DMS79 treated with DMSO at 0.1 percent for 48 hours (cell line): Measurements from ENCODE around the gene ERVK3-1.
"Not testable (repeated sequence)": the region's sequence is repeated elsewhere in the genome, so short reads cannot be mapped to it uniquely, and the experiment has no call there.

ENCODE experiments used
- DNase-seq: peaks from one replicate; lab custom pipeline; 2025; lab: John Stamatoyannopoulos, UW

ERVK3-1 gene

DNA sequence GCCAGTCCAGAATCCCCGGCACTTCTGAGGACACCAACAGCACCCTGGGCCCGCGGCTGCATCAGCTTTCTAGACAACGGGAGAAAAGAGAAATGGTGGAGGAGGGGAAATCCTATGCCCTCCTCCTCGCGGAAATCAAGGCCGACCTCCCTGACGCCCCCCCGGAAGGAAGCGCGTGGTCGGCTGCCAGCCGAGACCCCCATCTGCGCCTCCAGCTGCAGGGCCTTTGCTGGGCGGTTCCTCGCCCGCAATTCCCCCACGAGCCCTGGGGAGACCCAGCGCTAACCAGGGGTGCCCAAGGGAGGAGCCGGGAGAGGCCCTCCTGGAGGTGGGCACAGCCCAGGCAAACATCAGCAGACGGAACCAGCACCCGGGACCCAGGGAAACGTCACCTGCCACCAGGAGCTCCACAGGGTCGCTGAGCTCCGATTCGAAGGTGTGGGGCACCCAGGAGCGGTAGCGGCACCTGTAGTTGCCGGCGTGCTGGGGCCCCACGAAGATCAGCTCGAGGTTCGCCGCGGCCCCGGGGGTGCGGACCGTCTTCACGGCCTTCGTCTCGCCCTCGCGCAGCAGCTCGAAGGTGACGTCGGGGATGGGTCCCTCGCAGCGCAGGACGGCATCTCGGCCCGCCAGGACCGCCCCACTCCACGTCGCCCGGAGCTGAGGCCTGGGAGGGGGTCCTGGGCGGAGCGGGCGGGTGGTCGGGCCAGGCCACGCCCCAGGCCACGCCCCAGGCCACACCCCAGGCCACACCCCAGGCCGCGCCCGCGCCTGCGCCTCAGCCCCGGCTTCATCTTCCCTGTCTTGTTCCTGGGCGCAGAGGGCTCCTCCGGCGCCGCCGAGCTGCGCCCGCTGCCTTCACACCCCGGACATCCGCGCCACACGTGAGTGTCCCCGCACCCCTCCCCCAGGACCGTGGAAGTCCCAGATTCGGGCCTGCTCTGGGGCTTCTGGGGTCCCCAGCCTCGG is 42.1 kb downstream of the ERVK3-1 start:
- DNase-seq: peak; percentile 58

DNA sequence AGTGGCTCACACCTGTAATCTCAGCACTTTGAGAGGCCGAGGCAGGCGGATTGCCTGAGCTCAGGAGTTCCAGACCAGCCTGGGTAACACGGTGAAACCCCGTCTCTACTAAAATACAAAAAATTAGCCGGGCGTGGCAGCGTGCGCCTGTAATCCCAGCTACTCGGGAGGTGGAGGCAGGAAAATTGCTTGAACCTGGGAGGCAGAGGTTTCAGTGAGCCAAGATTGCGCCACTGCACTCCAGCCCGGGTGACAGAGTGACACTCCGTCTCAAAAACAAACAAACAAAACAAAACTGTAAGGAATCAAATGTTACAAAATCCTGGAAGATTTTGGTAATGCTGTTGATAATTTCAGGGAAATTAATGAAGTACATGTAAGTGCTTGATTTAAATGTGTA is 42.9 kb downstream of the ERVK3-1 start:
- not testable (repeated sequence) for DNase-seq

DNA sequence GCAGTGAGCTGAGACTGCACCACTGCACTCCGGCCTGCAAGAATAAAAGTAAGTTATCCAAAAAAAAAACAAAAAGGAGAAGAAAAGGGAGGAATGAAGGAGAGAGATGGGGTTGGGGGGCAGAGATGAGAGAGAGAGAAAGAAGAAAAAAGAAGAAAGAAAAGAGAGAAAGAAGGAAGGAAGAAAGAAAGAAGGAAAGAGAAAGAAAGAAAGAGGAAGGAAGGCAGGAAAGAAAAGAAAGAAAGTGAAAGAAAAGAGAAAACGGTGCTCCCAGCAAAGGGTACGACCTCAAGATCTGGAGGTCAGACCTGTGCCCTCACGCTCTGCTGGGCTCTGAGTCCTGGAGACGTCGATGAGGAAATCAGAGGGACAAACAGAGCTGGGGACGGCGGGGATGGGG is 44.4 kb downstream of the ERVK3-1 start:
- no peak for DNase-seq

DNA sequence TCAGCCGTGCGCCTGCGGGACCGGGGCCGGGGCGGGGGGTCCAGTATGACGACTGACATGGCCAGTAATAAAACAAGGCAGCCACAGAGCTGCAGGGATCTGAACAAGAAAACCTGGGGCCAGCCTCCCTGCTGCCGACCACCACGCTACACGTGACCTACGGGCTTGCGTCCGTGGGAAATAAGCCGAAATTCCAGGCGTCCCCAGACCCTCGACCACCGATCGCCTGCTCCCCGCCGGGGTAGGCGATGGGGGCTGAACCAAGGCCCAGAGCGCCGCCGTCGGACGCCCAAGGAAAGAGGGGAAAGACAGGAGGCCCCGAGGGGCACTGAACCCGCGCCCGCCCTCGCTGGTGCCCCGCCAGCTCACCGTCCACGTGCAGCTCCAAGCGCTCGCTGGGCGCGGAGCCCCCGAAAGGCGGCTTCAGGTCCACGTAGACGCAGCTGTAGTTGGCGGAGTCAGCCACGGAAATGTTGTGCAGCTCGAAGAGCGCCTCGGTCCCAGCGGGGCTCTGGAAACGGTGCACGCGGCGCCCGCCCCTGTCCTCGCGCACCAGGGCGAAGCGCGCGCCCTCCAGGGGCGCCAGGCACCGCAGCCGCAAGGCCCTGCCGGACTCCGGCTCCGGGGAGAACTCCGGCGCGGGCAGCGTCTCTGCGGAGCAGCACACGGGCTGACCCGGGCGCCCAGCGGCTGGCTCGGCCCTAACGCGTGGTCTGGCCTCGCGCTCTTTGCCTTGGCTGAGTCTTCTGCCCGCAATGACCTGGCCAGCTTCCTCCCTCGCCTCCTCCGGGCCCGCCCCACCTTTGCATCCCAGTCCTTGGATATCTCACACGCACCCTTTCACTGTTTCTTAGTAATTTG is 45.1 kb downstream of the ERVK3-1 start:
- DNase-seq: no peak

DNA sequence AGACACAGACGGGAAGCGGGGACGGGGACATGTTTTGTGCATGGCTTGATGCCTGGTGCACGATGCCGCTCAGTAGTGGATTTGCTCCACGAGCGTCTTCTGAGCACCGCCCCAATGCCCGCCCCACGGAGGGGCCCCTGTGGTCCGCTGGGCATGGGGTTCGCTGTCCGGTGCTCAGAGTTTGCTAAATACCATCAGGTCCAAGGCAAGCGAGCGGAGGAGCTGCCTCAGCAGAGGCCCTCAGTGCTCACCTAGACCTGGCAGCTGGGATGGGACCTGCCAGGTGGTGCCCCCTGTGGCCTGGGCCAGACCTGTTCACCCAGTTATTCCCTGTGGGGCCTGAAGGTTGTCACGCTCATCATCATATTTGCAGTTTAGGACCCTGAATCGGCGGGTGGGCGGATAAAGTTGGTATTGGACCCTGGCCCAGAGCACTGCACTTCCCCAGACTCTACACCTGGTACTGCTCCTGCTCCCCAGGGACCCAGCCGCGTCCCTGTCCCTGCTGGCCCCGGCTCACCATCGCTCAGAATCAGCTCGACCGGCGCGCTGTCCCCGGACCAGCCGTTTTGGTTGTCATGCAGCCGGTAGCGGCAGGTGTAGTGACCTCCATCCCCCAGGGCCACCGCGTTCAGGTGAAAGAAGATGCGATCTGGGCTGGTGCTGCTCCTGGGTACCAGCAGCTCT is 45.8 kb downstream of the ERVK3-1 start:
- DNase-seq: no peak

DNA sequence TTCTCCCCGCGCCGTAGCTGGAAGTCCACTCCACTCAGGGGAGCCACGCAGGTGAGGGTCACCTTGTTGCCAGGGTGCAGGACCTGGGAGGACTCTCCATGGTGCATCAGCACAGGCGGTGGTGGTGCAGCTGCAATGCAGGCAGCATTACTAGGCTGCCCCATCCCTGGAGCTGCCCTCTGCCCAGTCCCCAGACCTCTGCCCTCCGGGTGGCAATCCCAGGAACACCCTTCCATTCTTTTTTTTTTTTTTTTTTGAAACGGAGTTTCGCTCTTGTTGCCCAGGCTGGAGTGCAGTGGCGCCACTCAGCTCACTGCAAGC is 46.3 kb downstream of the ERVK3-1 start:
- DNase-seq: no peak

DNA sequence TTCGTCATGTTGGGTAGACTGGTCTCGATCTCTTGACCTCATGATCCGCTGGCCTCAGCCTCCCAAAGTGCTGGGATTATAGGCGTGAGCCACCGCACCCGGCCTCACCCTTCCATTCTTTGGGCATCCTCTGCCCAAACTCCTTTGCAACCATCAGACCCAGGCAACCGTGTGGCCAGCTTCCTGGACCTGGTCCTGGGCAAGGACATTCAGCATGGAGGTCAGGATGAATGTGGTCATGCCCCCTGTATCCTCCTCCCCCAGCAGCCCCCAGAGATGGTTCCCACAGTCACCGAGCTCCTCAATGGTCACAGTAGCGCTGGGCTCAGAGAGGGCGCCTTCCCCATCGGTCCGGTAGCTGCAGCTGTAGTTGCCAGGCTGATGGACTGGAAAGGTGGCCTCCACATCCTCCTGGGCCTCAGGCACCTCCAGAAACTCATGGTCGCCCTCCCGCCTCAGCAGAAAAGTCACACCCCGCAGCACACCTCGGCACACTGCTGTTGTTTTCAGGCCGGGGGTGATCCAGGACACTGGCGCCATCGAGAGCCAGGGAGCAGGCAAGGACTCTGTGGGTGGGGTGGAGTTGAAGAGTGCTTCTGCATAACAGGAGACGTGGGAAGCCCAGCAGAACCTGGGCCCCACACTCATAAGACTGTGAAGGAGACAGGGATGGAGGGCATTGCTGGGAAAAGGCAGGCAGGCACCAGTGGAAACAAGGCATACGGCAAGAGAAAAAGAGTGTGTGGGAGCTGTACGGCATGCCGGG is 47.0 kb downstream of the ERVK3-1 start:
- DNase-seq: no peak

DNA sequence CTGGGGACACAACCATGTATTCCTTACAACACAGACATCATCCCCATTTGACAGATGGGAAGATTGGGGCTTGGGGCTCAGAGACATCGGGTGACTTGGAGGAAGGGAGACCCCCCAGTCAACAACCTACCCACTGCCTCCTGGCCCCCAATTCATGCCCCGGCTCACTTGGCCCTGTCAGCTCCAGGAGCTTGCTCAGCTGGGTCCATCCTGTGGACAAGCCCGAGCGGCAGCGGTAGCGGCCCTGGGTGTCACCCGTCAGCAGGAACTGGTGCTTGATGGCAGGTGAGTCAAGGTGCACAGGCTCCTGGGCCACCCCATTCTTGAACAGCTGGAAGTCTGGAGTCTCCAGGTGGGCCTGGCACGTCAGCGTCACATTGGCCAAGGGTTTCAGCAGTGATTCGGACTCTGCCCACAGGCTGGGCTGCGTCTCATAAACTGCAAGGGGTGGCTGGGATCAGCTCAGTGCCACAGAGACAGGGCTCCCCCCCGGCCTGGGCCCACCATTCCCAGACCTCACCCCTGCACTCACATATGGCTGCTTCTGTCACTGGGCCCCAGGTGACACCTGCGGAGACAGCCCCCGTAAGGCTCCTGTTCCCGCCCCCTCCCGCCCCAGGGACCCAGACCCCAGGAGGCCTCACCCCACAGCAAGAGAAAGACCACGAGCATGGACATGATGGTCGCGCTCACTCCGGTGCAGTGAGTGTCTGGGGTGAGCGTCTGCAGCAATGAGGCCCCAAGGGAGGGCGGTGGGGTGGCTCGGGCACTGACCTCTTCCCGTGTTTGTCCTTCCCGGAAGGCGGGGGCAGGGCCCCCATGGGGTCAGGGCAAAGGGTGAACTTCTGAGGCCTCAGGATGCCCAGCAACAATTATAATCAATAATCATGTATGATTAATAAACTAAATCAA is 47.8 kb downstream of the ERVK3-1 start, which contains the start of gene A1BG:
Gene A1BG (minus strand): TSS at position 733 of the 912 bp plus-strand sequence. CDS start 55 bp downstream, at position 678.
- no peak for DNase-seq

DNA sequence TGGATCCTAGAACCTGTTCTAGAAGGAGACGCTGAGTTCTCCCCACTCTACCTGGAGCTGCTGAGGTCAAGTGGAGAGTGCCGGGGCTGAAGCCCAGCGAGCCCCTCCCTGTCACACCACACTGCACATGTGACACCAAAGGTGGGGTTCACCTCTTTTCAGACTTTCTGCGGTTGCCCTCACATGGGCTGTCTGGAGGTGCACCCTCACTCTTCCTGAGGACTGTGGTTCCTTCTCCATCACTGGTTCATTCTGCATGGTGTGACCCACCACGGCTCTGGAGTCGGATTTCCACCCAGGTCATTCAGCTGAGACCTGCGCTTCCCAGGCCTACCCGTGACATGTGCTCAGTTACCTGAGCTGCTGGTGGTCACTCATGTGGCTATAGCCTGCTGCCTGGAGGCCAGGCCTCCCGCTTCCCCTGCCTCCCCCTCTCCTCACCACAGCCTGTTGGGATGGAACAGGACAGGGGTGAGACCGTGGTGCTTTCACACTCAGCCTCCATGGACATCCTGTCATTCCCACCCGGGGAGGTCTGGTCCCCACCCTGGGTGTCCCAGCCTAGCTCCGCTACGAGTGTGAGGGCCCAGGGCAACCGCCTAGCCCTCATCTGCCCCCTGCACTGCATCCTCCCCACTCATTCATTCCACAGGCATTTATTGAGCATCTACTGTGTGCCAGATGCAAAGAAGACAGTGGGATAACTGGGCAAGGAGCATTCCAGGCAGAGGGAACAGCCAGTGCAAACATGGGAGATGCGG is 48.7 kb downstream of the ERVK3-1 start:
- DNase-seq: no peak

DNA sequence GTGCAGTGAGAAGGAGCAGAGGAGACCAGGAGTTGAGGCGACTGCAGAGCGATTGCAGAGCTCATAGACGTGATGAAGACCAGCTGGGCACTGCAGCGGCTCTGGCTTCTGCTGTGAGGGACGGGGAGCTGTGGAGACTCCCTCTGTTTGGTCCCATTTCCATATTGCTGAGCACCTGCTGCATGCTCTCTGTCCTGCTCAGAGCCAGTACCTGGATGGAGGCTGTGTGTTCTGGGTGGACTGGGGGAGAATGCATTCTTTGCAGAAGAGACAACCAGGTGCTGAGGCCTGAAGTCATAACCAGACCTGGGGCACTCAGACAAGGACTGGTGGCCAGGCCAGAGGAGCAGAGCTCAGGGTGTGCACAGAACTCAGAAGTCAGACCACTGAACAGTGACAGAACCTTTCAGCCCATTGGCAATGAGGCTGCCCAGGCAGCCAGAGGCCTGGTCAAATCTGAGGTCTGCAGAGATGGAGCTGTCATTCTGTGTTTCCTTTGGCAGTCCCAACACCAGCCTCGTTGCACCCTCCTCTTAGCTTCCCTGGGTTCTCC is 49.4 kb downstream of the ERVK3-1 start:
- DNase-seq: no peak

DNA sequence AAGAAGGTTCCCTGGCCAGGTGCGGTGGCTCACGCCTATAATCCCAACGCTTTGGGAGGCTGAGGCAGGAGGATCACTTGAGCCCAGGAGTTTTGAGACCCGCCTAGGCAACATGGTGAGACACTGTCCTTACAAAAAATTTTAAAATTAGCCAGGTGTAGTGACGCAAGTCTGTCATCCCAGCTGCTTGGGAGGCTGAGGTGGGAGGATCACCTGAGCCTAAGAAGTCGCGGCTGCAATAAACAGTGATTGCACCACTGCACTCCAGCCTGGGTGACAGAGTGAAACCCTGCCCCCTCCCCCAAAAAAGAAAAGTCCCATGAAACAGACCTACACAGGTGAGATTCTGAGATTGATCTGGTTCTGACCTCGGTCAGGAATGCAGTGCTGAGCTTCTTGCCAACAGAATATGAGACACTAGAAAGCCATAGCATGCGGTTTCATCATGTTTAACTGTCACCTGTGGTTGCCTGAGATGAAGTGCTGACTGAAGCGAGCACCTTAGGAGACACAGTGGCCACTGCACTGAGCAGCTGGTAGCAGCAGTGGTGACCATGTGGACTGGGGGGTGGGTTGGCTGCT is 50.1 kb downstream of the ERVK3-1 start:
- DNase-seq: no peak

DNA sequence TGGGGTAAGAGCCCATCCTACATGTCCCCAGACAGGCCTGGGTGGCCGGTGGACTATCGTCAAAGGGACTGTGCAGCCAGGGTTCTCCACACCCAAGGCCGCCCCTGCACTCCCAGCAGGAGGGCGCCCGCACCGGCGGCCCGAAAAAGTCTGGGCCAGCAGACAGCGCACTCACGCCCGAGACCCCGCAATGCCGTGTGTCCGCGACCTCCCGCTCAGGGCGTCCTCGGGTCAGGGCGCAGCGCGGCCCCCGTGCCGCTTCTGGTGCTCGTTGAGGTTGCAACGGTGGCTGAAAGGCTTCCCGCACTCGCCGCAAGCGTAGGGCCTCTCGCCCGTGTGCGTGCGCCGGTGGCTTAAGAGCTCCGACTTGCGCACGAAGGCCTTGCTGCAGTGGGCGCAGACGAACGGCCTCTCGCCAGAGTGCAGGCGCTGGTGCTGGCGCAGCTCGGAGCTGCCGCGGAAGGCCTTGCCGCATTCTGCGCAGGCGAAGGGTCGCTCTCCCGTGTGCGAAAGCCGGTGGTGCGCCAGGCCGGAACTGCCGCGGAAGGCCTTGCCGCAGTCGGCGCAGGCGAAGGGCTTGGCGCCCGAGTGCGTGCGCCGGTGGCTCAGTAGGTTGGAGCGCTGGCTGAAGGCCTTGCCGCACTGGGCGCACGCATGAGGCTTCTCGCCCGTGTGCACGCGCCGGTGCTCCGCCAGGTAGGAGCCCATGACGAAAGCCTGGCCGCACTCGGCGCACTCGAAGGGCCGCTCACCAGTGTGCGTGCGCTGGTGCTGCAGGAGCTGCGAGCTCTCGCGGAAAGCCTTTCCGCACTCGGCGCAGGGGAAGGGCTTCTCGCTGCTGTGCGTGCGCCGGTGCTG is 51.0 kb downstream of the ERVK3-1 start:
- peak; percentile 32 for DNase-seq

DNA sequence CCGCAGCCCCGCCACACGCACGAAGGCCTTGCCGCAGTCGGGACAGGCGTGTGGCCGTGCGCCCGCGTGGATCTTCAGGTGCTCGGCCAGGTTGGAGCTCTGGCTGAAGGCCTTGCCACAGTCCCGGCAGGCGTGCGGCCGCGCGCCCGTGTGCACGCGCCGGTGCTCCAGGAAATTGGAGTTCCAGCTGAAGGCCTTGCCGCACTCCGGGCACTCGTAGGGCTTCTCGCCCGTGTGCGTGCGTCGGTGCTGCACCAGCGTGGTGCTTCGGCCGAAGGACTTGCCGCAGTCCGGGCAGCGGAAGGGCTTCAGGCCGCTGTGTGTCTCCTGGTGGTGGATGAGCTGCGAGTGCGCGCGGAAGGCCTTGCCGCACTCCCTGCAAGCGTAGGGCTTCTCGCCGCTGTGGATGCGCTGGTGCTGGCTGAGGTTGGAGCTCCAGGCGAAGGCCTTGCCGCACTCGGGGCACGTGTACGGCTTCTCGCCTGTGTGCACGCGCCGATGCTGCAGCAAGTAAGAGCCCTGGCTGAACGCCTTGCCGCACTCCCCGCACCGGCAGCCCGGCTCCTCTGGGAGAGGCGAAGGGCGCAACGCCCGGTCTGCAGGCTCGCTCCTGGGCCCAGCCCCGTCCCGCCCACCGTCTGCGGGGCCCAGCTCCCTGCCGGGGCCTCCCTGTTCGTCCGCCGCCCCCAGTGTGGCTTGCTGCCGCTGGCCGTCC is 51.7 kb downstream of the ERVK3-1 start:
- no peak for DNase-seq

DNA sequence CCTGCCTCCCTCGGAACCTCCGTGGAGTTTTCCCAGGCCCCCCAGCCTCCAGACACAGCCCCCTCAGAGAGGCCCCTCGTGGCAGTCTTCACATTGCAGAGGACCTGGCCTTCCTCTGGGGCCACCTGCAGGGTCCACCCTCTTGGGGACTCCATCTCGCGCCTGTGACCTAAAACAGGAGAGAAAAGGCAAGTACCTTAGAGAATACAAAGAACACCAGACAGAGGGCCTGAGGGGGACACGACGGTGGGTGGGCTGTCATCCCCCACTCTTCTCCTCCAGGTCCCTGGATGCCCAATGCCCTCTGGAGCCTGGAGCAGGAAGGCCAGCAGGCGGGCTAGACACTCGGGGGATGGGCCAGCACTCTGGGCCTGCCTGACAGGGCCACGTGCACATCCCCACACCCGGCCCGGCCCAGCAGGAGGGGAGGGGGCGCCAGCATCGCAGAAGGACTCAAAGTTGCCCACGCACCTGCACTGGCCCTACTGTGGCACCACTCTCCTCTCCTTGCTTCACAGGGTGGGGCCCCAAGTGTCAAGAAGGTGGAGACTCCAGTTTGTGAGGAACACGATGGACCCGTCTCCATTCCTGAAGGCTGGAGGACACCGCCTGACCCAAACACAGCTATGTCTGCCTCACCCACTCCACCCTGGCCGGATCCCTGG is 52.4 kb downstream of the ERVK3-1 start:
- DNase-seq: no peak

DNA sequence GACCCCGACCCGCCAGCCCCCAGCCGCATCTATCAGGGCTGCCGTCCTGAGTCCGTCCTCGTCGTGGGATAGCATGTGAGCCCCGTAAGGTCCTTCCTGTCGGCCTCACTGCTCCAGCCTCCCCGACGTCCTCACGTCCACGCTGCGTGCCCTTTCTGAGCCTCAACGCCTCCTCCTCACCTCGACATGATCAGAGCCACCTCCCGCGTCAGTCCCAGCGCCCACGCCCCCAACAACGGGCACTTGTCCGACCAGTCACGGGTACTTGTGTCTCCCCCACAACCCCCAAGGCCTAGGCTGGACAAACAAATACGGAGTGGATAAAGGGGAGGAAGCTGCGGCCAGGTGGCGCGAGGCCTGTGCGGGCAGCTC is 56.7 kb downstream of the ERVK3-1 start:
- peak; percentile 64 for DNase-seq

DNA sequence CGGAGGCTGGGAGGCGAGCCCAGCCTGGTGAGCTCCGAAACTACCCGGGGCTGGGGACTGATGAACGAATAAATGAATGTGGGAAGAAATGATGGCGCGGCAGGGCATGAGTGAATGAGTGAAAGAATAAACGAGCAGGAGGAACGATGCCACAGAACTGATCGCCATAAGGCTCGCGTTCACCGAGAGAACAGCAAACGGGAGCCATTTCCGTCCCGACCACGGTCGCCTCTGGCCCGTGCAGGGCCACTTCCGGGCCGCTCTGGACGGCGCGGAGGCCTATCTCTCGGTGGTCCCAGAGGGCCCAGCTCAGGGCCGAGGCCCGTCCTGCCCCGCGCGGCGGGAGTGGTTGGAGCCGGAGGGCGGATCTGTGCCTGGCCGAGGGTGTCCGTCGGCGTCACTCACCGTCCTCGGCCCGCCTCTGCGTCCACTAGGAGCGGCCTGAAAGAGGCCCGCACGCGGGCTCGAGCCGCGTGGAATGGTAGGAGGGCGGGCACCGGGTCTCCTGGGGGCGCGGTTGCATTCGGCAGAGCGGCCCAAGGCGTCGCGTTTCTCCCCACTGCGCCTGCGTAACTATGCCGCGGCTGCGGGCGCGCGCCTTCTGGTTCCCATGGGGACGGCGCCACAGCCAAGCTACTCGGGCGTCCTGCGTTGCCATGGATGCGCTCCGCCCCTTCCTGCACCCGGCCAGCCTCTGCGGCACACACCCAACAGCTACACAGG is 57.3 kb downstream of the ERVK3-1 start, which contains the start of gene ZNF497:
Gene ZNF497 (minus strand): TSS at position 480 of the 723 bp plus-strand sequence. CDS start 5,116 bp downstream, outside the sequence.
- peak; percentile 91 for DNase-seq
